NB4 (cell line): Measurements from ENCODE around the gene CAMTA1.

ENCODE experiments used
- POLR2A ChIP-seq: IDR thresholded peaks from 2 replicates; pipeline ENCODE4 v1.6.1; 2011; ENCODE audit warnings: mild to moderate bottlenecking; ENCODE audit not compliant: insufficient read length; ENCODE audit errors: extremely low read depth
- TF ChIP-seq, protein P1 (sequence below): IDR thresholded peaks from one replicate; pipeline ENCODE4 v1.5.1; 2012; ENCODE audit warnings: low read depth, low read length

DNA sequence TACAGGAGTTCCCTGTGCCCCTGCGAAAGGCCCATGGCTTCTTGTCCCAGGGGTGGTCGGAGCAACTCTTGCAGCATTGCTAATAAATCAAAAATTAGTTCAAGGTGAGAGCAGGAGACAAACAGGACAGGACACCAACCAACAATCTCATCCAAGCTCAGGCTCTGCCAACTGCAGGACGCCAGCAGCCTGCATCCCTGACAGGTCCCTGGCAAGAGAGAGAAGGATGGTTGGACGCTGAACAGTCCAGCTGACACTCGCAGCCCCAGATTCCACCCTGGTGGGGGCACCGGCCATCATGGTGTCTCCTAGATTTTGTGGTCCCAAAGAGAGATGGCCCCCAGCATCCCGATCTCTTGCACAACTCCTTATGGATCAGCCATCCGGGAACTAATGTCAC lies 843.8 kb downstream of the CAMTA1 start:
- TF ChIP-seq, protein P1, sequence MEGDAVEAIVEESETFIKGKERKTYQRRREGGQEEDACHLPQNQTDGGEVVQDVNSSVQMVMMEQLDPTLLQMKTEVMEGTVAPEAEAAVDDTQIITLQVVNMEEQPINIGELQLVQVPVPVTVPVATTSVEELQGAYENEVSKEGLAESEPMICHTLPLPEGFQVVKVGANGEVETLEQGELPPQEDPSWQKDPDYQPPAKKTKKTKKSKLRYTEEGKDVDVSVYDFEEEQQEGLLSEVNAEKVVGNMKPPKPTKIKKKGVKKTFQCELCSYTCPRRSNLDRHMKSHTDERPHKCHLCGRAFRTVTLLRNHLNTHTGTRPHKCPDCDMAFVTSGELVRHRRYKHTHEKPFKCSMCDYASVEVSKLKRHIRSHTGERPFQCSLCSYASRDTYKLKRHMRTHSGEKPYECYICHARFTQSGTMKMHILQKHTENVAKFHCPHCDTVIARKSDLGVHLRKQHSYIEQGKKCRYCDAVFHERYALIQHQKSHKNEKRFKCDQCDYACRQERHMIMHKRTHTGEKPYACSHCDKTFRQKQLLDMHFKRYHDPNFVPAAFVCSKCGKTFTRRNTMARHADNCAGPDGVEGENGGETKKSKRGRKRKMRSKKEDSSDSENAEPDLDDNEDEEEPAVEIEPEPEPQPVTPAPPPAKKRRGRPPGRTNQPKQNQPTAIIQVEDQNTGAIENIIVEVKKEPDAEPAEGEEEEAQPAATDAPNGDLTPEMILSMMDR = no peak
- no peak for TF ChIP-seq POLR2A
